HG02981 (cell line): ENCODE measurements around the gene SLC39A5.
"Not testable (repeated sequence)": the region's sequence is repeated elsewhere in the genome, so short reads cannot be mapped to it uniquely, and the experiment has no call there.

Source experiments
- ATAC-seq: cut with Tn5 transposase; IDR thresholded peaks from one replicate; pipeline ENCODE4 v1.9.1; 2021; ENCODE audit warnings: mild to moderate bottlenecking, moderate library complexity; ENCODE audit not compliant: unreplicated experiment

The SLC39A5 gene

DNA sequence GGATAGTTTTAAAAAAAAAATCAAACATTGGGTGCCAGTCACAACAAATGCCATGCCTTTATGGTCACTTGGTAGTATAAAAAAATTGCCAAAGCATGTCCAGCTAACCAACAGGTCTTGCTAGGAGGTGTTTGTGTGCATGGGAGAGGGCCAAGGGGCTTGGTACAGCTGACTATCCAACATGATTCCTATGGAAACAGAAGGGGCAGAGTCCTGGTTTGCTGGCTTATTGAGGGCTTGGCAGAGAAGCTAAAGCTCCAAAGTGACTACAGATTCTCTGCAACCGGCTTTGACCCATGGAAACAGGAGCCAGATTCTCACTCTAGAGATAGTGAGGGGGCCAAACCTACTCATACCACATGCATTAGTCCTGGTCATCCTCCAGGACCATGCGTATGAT, 42.6 kb downstream of the SLC39A5 start:
- ATAC-seq: not testable (repeated sequence)

DNA sequence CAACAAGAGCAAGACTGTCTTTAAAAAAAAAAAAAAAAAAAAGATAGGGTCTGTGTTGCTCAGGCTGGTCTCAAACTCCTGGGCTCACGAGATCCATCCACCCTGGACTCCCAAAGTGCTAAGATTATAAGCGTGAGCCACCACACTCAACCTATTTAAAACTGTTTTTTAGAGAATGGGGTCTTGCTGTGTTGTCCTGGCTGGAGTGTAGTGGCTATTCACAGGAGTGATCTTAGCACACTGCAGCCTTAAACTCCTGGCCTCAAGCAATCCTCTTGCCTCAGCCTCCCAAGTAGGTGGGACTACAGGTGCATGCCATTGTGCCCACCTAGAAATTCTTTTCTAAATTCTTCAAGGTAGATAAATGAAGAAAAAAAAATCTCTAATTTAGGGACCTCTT, 44.4 kb downstream of the SLC39A5 start:
- no peak for ATAC-seq

DNA sequence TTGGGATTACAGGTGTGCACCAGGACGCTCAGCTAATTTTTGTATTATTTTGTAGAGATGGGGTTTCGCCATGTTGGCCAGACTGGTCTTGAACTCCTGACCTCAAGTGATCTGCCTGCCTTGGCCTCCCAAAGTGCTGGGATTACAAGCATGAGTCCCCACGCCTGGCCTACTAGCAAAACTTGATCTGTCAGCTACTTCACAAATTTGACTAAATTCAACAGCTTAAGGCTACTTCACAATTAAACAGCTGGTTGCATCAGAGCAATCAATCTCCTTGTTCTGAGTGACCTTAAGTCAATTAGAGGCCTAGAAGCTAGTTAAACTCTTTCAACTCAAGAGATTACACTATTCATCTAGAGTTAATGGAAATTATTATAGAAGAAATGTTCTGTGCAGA, 49.1 kb downstream of the SLC39A5 start:
- no peak for ATAC-seq

DNA sequence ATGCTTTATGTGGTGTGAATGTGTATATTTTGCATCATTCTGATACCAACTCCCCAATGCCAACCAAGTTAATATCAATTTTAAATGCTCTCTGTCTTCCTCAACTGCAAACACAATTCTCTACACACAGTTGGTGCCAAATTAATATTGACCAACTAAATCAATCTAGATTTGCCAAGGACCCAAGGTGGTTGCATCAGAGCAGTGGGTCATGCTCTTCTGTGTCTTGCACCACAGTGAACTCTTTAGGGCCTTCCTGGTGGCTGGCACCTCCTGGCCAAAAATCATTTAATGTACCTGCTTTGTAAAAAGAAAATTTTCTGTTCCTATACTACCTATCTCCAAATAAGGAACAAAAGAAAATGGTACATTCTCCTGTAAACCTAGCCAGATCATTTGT, 51.0 kb downstream of the SLC39A5 start:
- ATAC-seq: no peak

DNA sequence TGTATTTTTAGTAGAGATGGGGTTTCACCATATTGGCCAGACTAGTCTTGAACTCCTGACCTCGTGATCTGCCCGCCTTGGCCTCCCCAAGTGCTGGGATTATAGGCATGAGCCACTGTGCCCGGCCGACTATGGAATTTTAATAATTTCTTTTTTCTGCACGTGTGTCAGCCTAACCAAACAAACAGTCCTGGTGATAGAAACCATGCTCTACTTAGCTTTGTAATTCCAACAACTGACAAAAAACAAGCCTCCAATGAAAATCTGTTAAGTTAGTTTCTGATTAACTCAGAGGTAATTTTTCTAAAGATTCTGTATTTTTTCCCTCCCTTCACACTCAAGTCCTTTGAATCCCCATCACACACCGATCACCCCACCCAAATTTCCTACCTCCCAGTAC, 52.2 kb downstream of the SLC39A5 start:
- ATAC-seq: no peak

DNA sequence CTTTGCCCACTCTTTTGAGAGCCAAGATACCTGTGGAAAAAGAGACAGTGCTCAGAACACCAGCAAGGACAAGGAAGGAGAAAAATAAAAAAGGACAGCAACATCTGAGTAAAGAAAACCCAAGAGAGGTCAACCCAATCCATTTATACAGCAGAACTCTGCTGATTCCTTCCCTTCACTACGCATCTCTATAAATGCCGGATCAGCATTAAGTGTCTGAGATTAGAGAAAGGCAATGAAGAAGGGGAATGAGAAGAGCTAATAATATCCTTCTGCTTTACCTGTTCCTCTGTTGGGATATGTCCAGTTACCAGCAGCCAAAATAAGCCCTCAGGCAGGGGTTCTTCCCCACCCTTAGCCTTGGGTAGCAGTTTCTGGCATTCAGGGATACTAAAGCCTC, 52.7 kb downstream of the SLC39A5 start:
- no peak for ATAC-seq

DNA sequence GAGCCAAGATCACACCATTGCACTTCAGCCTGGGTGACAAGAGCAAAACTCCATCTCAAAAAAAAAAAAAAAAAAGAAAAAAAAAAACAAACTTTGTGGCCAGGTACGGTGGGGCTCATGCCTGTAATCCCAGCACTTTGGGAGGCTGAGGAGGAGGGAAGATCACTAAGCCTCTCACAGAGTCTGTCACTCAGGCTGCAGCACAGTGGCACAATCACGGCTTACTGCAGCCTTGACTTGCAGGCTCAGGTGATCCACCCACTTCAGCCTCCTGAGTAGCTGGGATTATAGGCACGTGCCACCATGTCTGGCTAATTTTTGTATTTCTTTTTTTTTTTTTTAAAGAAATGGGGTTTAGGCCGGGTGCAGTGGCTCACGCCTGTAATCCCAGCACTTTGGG, 54.4 kb downstream of the SLC39A5 start:
- ATAC-seq: not testable (repeated sequence)

DNA sequence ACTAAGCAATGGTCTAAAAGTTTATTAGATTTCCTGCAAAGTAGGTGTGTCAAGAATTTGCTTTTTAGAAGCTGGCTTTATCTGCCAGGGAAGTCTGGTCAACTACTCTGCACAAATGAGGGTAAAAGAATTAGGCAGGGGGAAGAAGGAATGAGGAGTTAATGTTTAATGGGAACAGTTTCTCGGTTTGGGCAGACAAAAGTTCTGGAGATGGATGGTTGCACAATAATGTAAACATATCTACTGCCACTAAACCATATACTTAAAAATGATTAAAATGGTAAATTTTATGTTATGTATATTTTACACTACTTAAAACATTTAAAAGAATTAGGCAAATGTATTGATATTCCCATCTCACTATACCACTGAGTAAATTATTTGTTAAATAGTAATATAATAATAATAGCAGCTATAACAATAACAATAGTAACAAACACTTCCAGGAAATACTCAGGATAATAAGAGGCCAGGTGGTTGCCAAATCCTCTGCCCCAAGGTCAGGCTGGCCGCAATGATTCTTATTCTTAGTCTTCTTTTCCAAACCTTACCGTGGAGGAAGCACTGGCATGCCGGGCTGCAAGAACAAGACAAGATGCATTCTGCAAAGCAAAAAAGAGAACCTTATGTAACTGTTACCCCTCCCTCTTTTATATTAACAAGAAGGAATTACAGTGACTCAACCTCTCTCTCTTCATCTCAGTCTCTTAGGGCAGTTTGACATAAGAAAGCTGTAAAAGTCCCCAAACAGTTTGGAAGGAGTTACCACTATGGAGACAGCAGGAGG, 56.4 kb downstream of the SLC39A5 start:
- ATAC-seq: no peak
